HL-60/S4 treated with retinoic acid at 250 ng/mL for 4 days and 3 days (cell line): ENCODE results near the gene ZNF37A.
"Not testable (repeated sequence)": the region's sequence is repeated elsewhere in the genome, so short reads cannot be mapped to it uniquely, and the experiment has no call there.

Experiments used
- in situ Hi-C: fragments of 300-500 bp; cut with MboI; formaldehyde crosslinking; loops from 2 replicates; pipeline ENCODE4 v1.7.0; 2022; ENCODE audit warnings: low sequenced_read_pairs

ZNF37A gene

DNA sequence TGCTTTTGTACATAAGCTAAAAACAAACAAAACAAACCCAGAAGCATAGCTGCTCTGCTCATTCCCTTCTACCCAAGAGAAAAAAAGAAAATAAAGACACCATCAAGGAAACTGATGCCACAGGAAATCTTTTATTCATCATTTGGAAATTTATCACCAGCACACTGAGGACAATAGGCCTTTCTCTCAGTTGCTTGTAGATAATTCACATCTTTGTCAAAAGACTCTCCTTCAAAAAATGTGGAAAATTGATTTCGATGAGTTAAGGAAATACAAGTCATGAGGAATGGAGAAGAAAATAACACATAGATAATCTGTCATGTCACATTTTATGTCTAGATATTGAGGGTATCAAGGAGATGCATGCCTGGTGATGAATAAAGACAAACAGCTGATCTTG is 53.5 kb downstream of the ZNF37A start:
- in situ Hi-C loops, result no loop called here

DNA sequence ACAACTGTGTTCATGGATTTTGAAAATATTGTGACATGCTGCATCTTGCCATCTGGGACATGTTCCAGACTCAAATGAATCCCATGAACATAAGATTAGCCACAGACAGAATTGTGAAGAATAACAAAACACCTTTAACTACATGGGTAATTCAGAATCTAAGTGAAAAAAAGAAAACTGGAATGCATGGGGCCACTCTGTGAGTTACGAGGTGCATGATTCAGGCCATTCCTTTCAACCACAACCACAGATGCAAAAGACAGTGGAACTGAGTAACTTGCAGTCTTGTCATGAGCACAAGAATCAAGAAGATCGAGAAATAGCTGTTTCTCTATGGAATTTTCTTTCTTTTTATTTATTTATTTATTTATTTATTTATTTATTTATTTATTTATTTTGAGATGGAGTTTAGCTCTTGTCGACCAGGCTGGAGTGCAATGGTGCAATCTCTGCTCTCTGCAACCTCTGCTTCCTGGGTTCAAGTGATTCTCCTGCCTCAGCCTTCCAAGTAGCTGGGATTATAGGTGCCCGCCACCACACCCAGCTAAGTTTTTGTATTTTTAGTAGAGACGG is 56.8 kb downstream of the ZNF37A start:
- in situ Hi-C loops, result not testable (repeated sequence)

DNA sequence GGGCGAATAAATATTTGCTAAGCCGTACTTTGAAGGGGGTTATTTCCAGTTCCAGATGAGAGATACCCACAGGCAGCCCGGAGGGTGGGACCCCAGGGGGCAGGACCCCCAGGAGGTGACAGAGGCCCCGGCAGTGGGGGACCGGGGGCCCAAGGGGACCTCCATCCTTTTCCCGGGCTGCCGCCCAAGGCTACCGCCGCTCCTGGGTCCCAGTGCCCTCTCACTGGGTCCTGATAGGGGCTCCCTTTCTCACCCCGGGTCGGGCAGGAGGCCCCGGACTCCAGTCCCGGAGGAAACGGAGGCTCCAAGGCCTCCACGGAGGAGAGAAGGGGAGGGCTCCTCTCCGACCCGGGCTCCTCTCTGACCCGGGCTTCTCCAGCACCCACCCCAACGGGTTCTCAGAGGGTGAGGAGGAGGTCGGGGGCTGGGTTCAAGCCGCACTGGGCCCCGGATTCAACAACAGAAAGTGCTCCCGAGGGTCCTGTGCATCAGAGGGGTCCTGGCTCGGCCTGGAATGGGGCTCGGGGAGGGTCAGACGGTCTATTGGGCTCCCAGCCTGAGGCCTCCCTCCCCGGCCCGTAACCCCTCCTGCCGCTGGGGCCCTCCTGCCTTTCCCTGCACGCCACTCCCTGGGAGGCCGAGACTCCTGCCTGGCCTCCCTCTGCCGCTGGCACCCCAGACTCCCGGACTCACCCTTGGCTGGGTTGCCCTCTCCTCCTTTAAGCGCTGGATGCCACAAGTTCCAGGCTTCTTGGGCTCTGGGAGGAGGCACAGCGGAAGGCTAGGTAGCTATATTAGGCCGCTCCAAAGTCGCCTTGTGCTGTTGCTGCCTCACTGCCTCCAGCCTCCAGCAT is 62.5 kb downstream of the ZNF37A start:
- in situ Hi-C loops, result no loop called here

DNA sequence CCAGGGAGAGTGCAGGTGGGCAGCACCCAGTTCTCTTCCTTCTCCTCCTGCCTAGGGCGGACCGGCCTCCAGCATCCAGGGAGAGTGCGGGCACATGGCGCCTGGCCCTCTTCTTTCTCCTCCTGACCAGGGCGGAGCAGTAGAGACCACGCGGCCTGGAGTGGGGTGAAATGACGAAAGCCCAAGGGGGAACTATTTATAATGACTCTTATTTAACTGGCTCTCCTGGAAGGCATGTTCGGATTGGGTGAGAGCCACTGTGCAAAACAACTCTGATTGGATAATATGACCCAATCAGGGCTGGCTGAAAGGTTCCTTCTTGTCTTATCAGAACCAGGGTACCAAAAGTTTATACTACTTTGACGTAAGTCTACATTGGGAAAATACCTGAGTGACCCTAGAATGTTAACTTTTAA is 63.1 kb downstream of the ZNF37A start:
- in situ Hi-C loops, result no loop called here

DNA sequence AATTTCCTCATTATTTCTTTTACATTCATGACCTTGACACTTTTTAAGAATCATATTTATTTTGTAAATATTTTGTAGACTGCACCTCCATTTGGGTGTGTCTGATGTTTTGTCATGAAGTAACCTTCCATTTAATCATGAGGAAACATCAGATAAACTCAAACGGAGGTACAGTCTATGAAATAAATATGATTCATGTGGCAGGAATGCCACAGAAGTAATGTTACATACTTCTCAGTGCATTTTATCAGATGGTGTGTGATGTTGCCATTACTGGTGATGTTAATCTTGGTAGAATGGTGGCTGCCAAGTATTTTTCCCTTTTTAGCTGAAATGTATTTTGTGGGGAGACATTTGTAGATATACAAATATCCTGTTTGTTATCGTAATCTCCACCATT is 64.9 kb downstream of the ZNF37A start:
- in situ Hi-C loops, result no loop called here

DNA sequence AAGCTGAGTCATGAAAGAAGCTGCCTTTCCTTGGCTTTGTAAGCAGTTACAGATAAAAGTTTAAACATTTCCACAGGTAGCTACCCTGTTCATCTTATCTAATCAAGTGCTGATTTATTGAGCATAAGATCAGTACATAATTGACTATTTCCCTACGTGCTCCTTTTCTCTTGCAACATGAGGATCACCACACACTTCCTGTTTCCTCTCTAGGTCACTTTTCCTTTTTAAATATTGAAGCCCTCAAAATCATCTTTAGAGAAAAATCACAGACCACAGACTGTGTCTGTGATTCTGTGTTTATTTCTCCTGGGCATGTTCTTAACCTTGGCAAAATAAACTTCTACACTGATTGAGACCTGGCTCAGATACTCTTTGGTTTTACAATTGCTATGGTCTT is 69.5 kb downstream of the ZNF37A start:
- in situ Hi-C loops, result no loop called here

GRCh38 chr10:38174336-38174735 is 80.2 kb downstream of the ZNF37A start:
- in situ Hi-C loops, result no loop called here

DNA sequence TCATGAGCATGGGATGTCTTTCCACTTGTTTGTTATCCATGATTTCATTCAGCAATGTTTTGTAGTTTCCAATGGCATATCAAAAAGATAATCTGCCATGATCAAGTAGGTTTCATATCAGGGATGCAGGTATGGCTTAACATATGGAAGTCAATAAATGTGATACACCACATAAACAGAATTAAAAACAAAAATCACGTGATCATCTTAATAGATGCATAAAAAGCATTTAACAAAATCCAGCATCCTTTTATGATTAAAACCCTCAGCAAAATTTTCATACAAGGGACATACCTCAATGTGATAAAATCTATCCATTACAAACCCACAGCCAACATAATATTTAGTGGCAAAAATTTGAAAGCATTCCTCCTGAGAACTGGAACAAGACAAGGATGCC is 90.3 kb downstream of the ZNF37A start:
- in situ Hi-C loops, result no loop called here
